ENCODE results near the gene SMIM24.

Gene SMIM24

GRCh38 chr19:3426433-3426832 is 53.9 kb downstream of the SMIM24 start:
- no peak for DNase-seq

Measured in hematopoietic multipotent progenitor cell treated with erythropoietin and hydrocortisone succinate and interleukin-3 and kit ligand, for 6 days (in vitro differentiated cells).